ENCODE measurements around the gene TAF1C. TPM values are rescaled to one million over a fixed set of nuclear protein-coding genes. Genes with fewer than 3 reads are reported as not detected.

Gene TAF1C
- total and polyA plus RNA-seq, 2 of the 8 experiments (the other 6 are each of a cell fraction or from before 2014, with no cell fraction given), result 44.6 to 63.8 TPM

DNA sequence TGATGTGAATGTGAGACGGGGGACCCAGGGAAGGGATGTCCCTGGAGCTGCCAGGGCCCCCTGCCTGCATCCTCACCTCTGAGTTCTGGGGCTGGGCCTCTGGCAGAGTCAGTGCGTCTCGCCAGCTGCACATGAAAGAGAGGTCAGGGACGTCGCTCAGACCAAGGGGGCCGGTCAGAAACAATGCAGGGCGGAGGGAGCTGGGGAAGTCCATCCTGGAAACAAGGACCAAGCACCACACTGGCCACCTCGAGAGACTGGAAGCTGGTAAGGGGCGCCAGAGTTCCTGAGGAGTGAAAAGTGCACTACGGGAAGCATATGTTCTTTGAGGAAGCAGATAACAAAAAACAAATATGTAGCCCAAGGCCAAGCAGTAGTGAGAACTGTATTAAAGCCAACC is 2.1 kb downstream of the TAF1C start:
- ChIA-PET CTCF (ENCODE audit: partially characterized antibody) (interaction anchor here (1.3 to 6.9 kb wide), 5 partner anchors 10 to 299 kb away, joined by 4 to 54 read pairs (median 6); no protein-coding TSS in a partner anchor), POLR2A (ENCODE audit: partially characterized antibody) (interaction anchor here (1.8 kb wide), 1 partner anchor 9 kb away, joined by 6 read pairs; no protein-coding TSS in a partner anchor)
- no peak overlapping the region for H3K4me2 ChIP-seq (ENCODE audit: insufficient read depth in 1 of 2, low read depth in 2 of 2, low read length in 2 of 2)
- H3K79me1 ChIP-seq (ENCODE audit: low read depth, low read length), result peaks cover 12% of the 10 kb centered on the region
- no peak overlapping the region for H2AFZ ChIP-seq (ENCODE audit: low read length)
- H3K4me3 ChIP-seq (ENCODE audit: extremely low read depth in 1 of 4, insufficient read depth in 2 of 4, low read depth in 3 of 4, low read length in 4 of 4), result no peak overlapping the region
- H3K36me3 ChIP-seq (ENCODE audit: control insufficient read depth in 2 of 4, insufficient read depth in 4 of 4, low read length in 3 of 4), result peaks cover 6 to 38% (median 24%) of the 10 kb centered on the region in 4 experiments
- H4K8ac ChIP-seq (ENCODE audit: extremely low read depth, insufficient read depth, low read length), result no peak overlapping the region
- H3K27ac ChIP-seq (ENCODE audit: low read depth, low read length), result no peak overlapping the region
- no peak overlapping the region for H3K9ac ChIP-seq (replicated peaks in 1 of 4; ENCODE audit: extremely low read depth in 1 of 4, low read depth in 3 of 4, low read length in 3 of 4)
- H2BK120ac ChIP-seq (replicated peaks; ENCODE audit: low read depth, low read length), result no peak overlapping the region
- FAIRE-seq (no peak), DNase-seq (ENCODE audit: low read depth in 1 of 2, low spot score in 2 of 2) (no peak)
- peaks cover 0 to 2% (median 0%) of the 10 kb centered on the region in 4 experiments; a peak in 2 of 7 replicates for H3K4me1 ChIP-seq (replicated peaks in 1 of 4; ENCODE audit: control insufficient read depth in 3 of 4, insufficient read depth in 4 of 4, low read length in 3 of 4)
- H4K5ac ChIP-seq (ENCODE audit: insufficient read length, low read depth, low read length), result no peak overlapping the region
- H3K18ac ChIP-seq (ENCODE audit: extremely low read depth, low read length), result no peak overlapping the region
- no peaks in the 10 kb centered on the region for H3K9me3 ChIP-seq (ENCODE audit: insufficient read depth in 2 of 2, low read depth in 1 of 2, low read length in 1 of 2)
- H4K20me1 ChIP-seq (replicated peaks in 1 of 2; ENCODE audit: control insufficient read depth in 1 of 2, insufficient read depth in 2 of 2, low read length in 2 of 2), result peaks cover 9 to 14% of the 10 kb centered on the region in 2 experiments
- no peak overlapping the region for H2BK15ac ChIP-seq (ENCODE audit: low read length)
- peaks cover 0 to 29% of the 10 kb centered on the region in 2 experiments; a peak in 2 of 4 replicates for H3K79me2 ChIP-seq (ENCODE audit: control insufficient read depth in 1 of 2, insufficient read depth in 2 of 2, low read length in 2 of 2)
- 90% methylated on average over 10 of the region's 10 CpGs; no CpG with 5 or more reads in 1 of the 2 experiments for WGBS, 2 experiments (ENCODE audit: extremely low coverage in 1 of 2, insufficient coverage in 1 of 2, insufficient read length in 1 of 2, insufficient replicate concordance in 2 of 2, low coverage in 1 of 2, low lambda C conversion rate in 2 of 2, missing lambda C conversion rate in 1 of 2)
- H3K4ac ChIP-seq (replicated peaks; ENCODE audit: insufficient read length, low read depth, low read length), result no peak overlapping the region
- peaks cover 4% of the 10 kb centered on the region; the same call in 1 of the 2 replicates for H3K23me2 ChIP-seq (ENCODE audit: low read depth, low read length)
- no peak overlapping the region for H2BK12ac ChIP-seq (ENCODE audit: low read depth, low read length)
- H3K56ac ChIP-seq (replicated peaks; ENCODE audit: insufficient read length, low read depth, low read length), result no peak overlapping the region
- no peak overlapping the region for H4K91ac ChIP-seq (replicated peaks; ENCODE audit: insufficient read length, low read length)
- H2BK5ac ChIP-seq (ENCODE audit: low read depth, low read length), result no peak overlapping the region
- no peak overlapping the region for H2BK20ac ChIP-seq (ENCODE audit: low read length)
- no peak overlapping the region for H2AK5ac ChIP-seq (ENCODE audit: low read depth, low read length)
- no peak overlapping the region for H3K23ac ChIP-seq (ENCODE audit: insufficient read length)
- H3K27me3 ChIP-seq (replicated peaks in 1 of 4; ENCODE audit: control insufficient read depth in 3 of 4, extremely low read depth in 1 of 4, insufficient read depth in 3 of 4, low read length in 3 of 4), result no peaks in the 10 kb centered on the region
- no peak overlapping the region for H3K14ac ChIP-seq (ENCODE audit: insufficient read length)
- no peak for TF ChIP-seq SIRT6 (IDR thresholded peaks at IDR 0.05; ENCODE audit: low read length)
- no peak for TF ChIP-seq CREB1 (IDR thresholded peaks at IDR 0.05)
- TF ChIP-seq KDM4A (IDR thresholded peaks at IDR 0.05; ENCODE audit: low read depth, low read length, severe bottlenecking), result no peak
- TF ChIP-seq POLR2A (IDR thresholded peaks at IDR 0.05; ENCODE audit: control extremely low read depth in 1 of 2, low read depth in 2 of 2, low read length in 2 of 2), result no peak
- TF ChIP-seq GTF2F1 (IDR thresholded peaks at IDR 0.05; ENCODE audit: borderline replicate concordance, low read depth, low read length), result no peak
- TF ChIP-seq, protein P1, sequence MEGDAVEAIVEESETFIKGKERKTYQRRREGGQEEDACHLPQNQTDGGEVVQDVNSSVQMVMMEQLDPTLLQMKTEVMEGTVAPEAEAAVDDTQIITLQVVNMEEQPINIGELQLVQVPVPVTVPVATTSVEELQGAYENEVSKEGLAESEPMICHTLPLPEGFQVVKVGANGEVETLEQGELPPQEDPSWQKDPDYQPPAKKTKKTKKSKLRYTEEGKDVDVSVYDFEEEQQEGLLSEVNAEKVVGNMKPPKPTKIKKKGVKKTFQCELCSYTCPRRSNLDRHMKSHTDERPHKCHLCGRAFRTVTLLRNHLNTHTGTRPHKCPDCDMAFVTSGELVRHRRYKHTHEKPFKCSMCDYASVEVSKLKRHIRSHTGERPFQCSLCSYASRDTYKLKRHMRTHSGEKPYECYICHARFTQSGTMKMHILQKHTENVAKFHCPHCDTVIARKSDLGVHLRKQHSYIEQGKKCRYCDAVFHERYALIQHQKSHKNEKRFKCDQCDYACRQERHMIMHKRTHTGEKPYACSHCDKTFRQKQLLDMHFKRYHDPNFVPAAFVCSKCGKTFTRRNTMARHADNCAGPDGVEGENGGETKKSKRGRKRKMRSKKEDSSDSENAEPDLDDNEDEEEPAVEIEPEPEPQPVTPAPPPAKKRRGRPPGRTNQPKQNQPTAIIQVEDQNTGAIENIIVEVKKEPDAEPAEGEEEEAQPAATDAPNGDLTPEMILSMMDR (IDR thresholded peaks at IDR 0.05; ENCODE audit: control extremely low read depth in 1 of 3, insufficient read depth in 1 of 3, low read depth in 1 of 3, low read length in 3 of 3), result no peak
- TF ChIP-seq HDAC2 (IDR thresholded peaks at IDR 0.05; ENCODE audit: borderline replicate concordance in 1 of 2, low read depth in 2 of 2, low read length in 2 of 2), result no peak
- TF ChIP-seq ASH2L (IDR thresholded peaks at IDR 0.05; ENCODE audit: low read length), result no peak
- TF ChIP-seq HDAC6 (IDR thresholded peaks at IDR 0.05; ENCODE audit: low read depth, low read length), result no peak
- TF ChIP-seq CTBP2 (IDR thresholded peaks at IDR 0.05; ENCODE audit: borderline replicate concordance, insufficient read depth, insufficient read length, low read length), result no peak
- no peak for TF ChIP-seq MAFK (IDR thresholded peaks at IDR 0.05; ENCODE audit: low read depth, low read length)
- TF ChIP-seq SUZ12 (IDR thresholded peaks at IDR 0.05; ENCODE audit: low read length), result no peak
